Colonic mucosa (tissue), 4 donors: ENCODE results near the gene BCR. TPM values are rescaled to one million over a fixed set of nuclear protein-coding genes. Genes with fewer than 3 reads are reported as not detected.

Experiments used
- DNase-seq: peaks from one replicate; pipeline ENCODE4 v3.0.0-alpha.2; 2020
- H3K27ac ChIP-seq: fragments of 200-600 bp; one replicate; pipeline ENCODE4 v1.8.0; 2021
- H3K27me3 ChIP-seq: fragments of 200-600 bp; one replicate; pipeline ENCODE4 v1.8.0; 2021
- H3K36me3 ChIP-seq: fragments of 200-600 bp; one replicate; pipeline ENCODE4 v1.8.0; 2021
- H3K4me1 ChIP-seq: fragments of 200-600 bp; one replicate; pipeline ENCODE4 v1.8.0; 2021; ENCODE audit warnings: mild to moderate bottlenecking
- H3K4me3 ChIP-seq: fragments of 200-600 bp; one replicate; pipeline ENCODE4 v1.8.0; 2021
- H3K9ac ChIP-seq, 2 donors: one replicate each; pipeline ENCODE4 v1.7.0; 2013; ENCODE audit warnings: control low read depth in 2 of 2, low read depth in 2 of 2, low read length in 2 of 2
- H3K9me3 ChIP-seq: fragments of 200-600 bp; one replicate; pipeline ENCODE4 v1.8.0; 2021
- intact Hi-C: fragments of 100-400 bp; cut with DNase I; formaldehyde crosslinking; loops from one replicate; pipeline ENCODE4 v1.14.1; 2022
- total RNA-seq, 2 donors: library from RNA; stranded (reverse); fragmentation: NEBNext Ultra II Directional in 1 of 2; extraction: Animal tissue kit (Norgen Biotek cat#: 25700) in 1 of 2; gene quantifications; one replicate each; pipeline ENCODE4 v1.2.1, GENCODE V29; 2021
- TF ChIP-seq, protein P1 (sequence below): fragments of 200-600 bp; IDR thresholded peaks from one replicate; pipeline ENCODE4 v1.8.0; 2022; ENCODE audit warnings: antibody characterized with exemption, mild to moderate bottlenecking
- donor health status: healthy.
- donor health status: DM: no; HTN: no; CAD: no.
- donor health status: DM: no; HTN: no; CAD: no.

The BCR gene
- total RNA-seq, 2 donors from 2014 or later = 39.2 to 57.8 TPM

DNA sequence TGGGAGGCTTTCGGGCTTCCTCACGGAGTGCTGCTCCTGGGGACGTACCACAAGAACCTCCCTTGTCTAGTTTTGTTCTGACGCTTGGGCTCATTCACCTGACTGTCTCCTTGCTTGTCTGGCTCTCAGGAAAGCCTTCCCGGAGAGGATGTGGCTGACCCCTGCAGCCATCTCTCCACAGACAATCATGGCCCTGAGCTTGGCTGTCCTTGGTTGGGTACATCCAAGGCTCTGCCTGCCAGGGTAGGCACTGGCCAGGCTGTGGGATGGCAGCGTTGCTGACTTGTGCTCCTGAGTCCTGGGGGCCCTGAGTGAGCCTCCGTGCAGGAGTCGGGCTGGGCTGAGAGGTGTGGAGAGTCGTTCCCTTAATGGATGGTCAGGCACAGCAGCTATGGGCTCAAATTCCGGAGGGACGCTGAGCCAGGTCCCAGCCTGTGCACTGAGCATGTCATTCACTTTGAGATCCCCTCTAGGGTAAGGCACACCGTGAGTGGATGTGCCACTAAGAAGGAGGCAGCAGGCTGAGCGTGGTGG, 32.8 kb downstream of the BCR start:
- intact Hi-C loops = no loop called here

DNA sequence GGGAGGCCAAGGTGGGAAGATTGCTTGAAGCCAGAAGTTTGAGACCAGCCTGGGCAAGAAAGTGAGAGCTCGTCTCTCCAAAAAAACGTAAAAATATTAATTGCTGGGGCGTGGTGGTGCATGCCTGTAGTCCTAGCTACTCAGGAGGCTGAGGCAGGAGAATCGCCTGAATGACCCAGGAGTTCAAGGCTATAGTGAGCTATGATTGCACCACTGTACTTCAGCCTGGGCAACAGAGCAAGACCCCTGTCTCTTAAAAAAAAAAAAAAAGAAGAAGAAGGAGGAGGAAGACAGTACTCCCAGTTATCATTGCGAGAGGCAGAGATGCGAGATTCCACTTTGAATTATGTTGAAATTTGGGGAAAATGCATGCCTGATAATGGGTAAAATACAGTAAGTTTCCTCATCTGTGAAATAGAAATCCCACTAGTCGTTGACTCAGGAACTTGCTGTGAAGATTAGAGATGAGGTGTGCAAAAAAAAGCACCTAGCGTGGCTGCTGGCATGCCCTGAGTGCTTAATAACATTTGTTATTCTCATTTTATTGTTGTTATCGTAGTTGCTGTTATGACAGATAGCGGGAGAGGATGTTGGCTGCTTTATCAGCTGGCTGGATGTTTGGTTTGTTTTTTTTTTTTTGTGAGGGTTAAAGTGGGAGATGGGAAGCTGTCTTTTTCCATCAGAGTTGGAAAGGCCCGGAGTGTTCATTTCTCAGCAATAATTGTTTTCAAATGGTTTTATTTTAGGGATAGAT, 33.4 kb downstream of the BCR start:
- TF ChIP-seq, protein P1, sequence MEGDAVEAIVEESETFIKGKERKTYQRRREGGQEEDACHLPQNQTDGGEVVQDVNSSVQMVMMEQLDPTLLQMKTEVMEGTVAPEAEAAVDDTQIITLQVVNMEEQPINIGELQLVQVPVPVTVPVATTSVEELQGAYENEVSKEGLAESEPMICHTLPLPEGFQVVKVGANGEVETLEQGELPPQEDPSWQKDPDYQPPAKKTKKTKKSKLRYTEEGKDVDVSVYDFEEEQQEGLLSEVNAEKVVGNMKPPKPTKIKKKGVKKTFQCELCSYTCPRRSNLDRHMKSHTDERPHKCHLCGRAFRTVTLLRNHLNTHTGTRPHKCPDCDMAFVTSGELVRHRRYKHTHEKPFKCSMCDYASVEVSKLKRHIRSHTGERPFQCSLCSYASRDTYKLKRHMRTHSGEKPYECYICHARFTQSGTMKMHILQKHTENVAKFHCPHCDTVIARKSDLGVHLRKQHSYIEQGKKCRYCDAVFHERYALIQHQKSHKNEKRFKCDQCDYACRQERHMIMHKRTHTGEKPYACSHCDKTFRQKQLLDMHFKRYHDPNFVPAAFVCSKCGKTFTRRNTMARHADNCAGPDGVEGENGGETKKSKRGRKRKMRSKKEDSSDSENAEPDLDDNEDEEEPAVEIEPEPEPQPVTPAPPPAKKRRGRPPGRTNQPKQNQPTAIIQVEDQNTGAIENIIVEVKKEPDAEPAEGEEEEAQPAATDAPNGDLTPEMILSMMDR = no peak
- intact Hi-C loops = no loop called here
- DNase-seq = no peak
- Histone ChIP-seq H3K4me3 (no peak overlapping the region), H3K9ac (no peak overlapping the region), H3K36me3 (no peaks in the 10 kb centered on the region), H3K27me3 (no peaks in the 10 kb centered on the region), H3K9me3 (no peaks in the 10 kb centered on the region), H3K4me1 (peaks cover 8% of the 10 kb centered on the region), H3K27ac (no peak overlapping the region)

More for the DNA sequence above, 32.8 kb downstream of the BCR start:
- Histone ChIP-seq H3K27ac (no peak overlapping the region), H3K36me3 (no peaks in the 10 kb centered on the region), H3K27me3 (no peaks in the 10 kb centered on the region), H3K4me1 (peaks cover 2% of the 10 kb centered on the region), H3K9ac (peak overlapping the region in 1 of 2 donors; percentile 35), H3K4me3 (no peak overlapping the region), H3K9me3 (no peaks in the 10 kb centered on the region)
- no peak for DNase-seq
- TF ChIP-seq, protein P1 = no peak

DNA sequence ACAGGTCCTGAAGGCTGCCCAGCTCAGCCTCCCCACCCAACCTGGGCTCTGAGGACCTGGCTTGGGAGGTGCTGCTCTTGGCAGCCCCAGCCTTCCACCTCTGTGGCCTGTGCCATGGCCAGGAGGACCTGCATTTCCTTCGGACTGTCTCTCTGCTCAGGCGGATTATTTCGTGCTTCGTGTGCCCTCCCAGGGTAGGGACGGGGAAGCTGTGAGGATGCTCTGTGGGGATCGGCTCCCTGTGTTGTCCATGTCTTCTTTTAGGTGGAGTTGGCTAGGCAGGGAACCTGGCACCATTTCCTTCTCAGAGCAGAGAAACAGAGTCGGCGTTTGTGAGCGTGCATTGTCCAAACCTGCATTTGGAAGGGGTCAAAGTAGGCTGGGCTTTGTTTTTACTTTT, 34.1 kb downstream of the BCR start:
- intact Hi-C loops = no loop called here
- DNase-seq = no peak
- Histone ChIP-seq H3K27me3 (no peaks in the 10 kb centered on the region), H3K4me3 (no peak overlapping the region), H3K9me3 (no peaks in the 10 kb centered on the region), H3K4me1 (peaks cover 15% of the 10 kb centered on the region), H3K27ac (no peak overlapping the region), H3K36me3 (no peaks in the 10 kb centered on the region), H3K9ac (no peak overlapping the region)
- TF ChIP-seq, protein P1 = no peak

DNA sequence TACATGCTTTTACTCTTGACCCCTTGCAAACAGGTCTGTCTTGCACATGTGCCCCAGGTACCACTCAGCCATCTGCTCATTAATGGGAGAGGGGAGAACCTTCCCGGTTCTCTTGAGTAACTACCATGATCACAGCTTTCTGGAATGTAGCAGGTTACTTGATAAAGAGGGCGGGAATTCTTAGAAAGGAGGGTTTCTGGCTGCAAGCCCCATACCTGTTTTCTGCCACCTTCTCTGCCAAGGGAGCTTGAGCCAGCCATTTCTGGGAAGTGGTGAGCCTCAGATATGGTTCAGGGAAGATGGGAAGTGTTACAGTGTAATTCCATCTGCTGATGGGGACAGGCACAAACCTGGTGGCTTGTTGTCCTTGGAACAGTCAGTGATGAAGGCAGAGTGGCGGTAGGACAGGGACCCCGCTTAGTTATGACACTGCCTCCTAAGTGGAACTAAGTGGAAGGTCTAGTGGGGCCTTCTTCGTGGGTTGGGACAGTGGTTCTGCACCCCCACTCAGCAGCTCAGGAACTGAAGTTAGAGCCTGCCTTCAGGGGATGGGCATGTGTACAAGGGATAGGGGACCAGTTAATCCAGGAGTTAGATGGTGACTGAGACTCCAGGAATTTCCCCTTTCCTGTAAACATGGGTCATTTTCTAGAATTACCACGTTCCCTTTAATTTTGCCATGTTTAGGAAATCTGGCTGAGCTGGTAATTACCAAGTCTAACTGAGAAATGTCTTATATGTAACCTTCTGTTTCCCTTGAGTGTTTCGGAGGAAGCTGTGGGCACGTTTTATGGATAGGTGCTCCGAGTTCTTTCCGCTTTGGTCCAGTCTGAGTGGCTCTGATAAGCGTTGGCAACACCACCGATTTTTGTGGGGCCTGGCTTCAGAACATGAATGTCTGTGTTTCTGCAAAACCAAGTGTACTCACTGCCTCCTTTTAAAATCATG, 35.3 kb downstream of the BCR start:
- H3K27ac ChIP-seq = no peak overlapping the region

More for the DNA sequence above, 35.3 kb downstream of the BCR start:
- DNase-seq = no peak
- intact Hi-C loops = no loop called here
- Histone ChIP-seq H3K9me3 (no peaks in the 10 kb centered on the region), H3K27me3 (no peaks in the 10 kb centered on the region), H3K4me3 (no peak overlapping the region), H3K36me3 (no peaks in the 10 kb centered on the region), H3K9ac (no peak overlapping the region), H3K4me1 (peaks cover 25% of the 10 kb centered on the region)
- TF ChIP-seq, protein P1 = no peak
